ENCODE results near the gene GRHL3.
"Not testable (repeated sequence)": the region's sequence is repeated elsewhere in the genome, so short reads cannot be mapped to it uniquely, and the experiment has no call there.

DNA sequence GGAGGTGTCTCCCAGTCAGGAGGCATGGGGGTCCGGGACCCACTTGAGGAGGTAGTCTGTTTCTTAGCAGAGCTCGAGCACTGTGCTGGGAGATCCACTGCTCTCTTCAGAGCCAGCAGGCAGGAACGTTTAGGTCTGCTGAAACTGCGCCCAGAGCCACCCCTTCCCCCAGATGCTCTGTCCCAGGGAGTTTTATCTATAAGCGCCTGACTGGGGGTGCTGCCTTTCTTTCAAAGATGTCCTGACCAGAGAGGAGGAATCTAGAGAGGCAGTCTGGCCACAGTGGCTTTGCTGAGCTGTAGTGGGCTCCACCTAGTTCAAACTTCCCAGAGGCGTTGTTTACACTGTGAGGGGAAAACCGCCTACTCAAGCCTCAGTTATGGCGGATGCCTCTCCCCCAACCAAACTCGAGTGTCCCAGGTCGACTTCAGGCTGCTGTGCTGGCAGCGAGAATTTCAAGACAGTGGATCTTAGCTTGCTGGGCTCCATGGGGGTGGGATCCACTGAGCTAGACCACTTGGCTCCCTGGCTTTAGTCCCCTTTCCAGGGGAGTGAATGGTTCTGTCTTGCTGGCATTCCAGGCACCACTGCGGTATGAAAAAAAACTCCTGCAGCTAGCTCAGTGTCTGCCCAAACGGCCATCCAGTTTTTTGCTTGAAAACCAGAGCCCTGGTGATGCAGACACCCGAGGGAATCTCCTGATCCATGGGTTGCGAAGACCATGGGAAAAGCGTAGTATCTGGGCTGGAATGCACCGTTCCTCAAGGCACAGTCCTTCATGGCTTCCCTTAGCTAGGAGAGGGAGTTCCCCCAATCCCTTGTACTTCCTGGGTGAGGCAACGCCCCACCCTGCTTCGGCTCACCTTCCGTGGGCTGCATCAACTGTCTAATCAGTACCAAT is 44.7 kb upstream of the GRHL3 start:
- TF ChIP-seq, protein P1, sequence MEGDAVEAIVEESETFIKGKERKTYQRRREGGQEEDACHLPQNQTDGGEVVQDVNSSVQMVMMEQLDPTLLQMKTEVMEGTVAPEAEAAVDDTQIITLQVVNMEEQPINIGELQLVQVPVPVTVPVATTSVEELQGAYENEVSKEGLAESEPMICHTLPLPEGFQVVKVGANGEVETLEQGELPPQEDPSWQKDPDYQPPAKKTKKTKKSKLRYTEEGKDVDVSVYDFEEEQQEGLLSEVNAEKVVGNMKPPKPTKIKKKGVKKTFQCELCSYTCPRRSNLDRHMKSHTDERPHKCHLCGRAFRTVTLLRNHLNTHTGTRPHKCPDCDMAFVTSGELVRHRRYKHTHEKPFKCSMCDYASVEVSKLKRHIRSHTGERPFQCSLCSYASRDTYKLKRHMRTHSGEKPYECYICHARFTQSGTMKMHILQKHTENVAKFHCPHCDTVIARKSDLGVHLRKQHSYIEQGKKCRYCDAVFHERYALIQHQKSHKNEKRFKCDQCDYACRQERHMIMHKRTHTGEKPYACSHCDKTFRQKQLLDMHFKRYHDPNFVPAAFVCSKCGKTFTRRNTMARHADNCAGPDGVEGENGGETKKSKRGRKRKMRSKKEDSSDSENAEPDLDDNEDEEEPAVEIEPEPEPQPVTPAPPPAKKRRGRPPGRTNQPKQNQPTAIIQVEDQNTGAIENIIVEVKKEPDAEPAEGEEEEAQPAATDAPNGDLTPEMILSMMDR (IDR thresholded peaks at IDR 0.05; ENCODE audit: insufficient read depth, low read depth, low read length), result not testable (repeated sequence)
- TF ChIP-seq EZH2 (IDR thresholded peaks at IDR 0.05; ENCODE audit: insufficient read depth, low read length), result not testable (repeated sequence)
